ENCODE results near the gene SPRTN.
"Not testable (repeated sequence)": the region's sequence is repeated elsewhere in the genome, so short reads cannot be mapped to it uniquely, and the experiment has no call there.

DNA sequence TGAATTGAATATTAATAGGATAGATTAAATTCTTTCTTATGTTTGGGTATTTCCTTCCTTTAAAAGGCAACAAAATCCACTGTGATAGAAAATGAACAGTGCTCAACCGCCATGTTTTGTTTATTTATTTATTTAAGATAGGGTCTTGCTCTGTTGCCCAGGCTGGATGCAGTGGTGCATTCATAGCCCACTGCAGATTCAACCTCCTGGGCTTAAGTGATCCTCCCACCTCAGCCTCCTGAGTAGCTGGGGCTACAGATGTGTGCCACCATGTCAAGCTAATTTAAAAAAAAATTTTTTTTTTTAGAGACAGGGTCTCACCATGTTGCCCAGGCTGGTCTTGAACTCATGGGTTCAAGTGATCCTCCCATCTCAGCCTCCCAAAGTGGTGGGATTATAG is 10.8 kb downstream of the SPRTN start:
- TF ChIP-seq POLR2A, CTCF (IDR thresholded peaks at IDR 0.05): not testable (repeated sequence)

Data from adrenal gland (tissue), 5 donors.